ENCODE data around the gene MACROD2.

The MACROD2 gene

GRCh38 chr20:16081421-16081820 lies 2086.1 kb downstream of the MACROD2 start:
- no peak for DNase-seq

- no peak for DNase-seq
These were observed 2086.8 kb downstream of the MACROD2 start for GRCh38 chr20:16082051-16082550.

- DNase-seq: no peak
These were observed 2088.4 kb downstream of the MACROD2 start for GRCh38 chr20:16083639-16084280.

GRCh38 chr20:16095226-16095625 lies 2099.9 kb downstream of the MACROD2 start:
- no peak for DNase-seq

GRCh38 chr20:16096756-16097326 lies 2101.5 kb downstream of the MACROD2 start:
- no peak for DNase-seq

GRCh38 chr20:16097788-16098187 lies 2102.5 kb downstream of the MACROD2 start:
- no peak for DNase-seq

- DNase-seq: no peak
These were observed 2103.7 kb downstream of the MACROD2 start for GRCh38 chr20:16098890-16099639.

- no peak for DNase-seq
These were observed 2104.8 kb downstream of the MACROD2 start for GRCh38 chr20:16100111-16100510.

- no peak for DNase-seq
These were observed 2105.5 kb downstream of the MACROD2 start for GRCh38 chr20:16100767-16101166.

Measured in NCI-H510A (cell line).